Stimulated activated CD4-positive, alpha-beta T cell treated with anti-CD3 and anti-CD28 coated beads, Interleukin-4, amount 100 ng/mL, for 4 hours (primary cell): ENCODE data around the gene DLX1.
A peak's percentile ranks its signal among the peaks of the same experiment; 100 is the strongest.
"Not testable (repeated sequence)": the region's sequence is repeated elsewhere in the genome, so short reads cannot be mapped to it uniquely, and the experiment has no call there.

Experiments
- DNase-seq, 2 experiments: peaks; one replicate each; pipeline ENCODE4 v3.0.0-alpha.2; 2020

Gene DLX1

DNA sequence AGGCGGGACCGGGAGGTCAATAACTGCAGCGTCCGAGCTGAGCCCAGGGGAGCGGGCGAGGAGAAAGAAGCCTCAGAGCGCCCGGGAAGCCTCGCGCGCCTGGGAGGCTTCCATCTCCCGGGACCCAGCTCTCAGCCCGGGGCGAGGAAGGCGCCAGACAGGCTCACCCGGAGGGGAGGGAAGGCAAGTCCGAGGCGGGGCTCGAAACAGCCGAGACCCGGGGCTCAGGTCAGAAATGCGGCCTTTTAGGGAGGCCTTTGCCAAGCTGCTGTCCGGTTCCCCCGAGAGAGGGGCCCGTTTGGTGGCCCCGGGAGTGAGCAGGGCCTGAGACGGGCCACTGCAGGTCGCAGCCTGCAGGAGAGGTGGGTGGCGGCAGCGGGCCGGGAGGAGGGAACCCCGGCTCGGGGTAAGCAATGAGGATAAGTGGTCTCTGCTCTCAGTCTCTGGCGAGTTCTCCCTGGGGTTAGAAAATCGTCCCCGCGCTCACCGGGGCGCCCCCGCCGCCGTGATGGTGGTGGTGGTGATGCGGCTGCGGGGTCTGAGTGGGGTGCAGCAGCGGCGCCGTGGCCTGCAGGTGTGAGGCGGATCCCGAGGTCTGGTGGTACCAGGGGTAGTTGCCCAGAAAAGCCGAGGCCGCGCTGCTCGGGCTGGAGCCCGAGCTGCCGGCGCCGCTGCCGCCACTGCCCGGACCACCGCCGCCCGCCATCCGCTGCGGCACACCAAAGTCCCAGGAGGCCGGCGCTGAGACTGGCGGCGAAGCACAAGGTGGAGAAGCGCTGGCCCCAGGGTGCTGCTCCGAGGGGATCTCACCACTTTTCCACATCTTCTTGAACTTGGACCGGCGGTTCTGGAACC is 15.0 kb downstream of the DLX1 start:
- no peak for DNase-seq

DNA sequence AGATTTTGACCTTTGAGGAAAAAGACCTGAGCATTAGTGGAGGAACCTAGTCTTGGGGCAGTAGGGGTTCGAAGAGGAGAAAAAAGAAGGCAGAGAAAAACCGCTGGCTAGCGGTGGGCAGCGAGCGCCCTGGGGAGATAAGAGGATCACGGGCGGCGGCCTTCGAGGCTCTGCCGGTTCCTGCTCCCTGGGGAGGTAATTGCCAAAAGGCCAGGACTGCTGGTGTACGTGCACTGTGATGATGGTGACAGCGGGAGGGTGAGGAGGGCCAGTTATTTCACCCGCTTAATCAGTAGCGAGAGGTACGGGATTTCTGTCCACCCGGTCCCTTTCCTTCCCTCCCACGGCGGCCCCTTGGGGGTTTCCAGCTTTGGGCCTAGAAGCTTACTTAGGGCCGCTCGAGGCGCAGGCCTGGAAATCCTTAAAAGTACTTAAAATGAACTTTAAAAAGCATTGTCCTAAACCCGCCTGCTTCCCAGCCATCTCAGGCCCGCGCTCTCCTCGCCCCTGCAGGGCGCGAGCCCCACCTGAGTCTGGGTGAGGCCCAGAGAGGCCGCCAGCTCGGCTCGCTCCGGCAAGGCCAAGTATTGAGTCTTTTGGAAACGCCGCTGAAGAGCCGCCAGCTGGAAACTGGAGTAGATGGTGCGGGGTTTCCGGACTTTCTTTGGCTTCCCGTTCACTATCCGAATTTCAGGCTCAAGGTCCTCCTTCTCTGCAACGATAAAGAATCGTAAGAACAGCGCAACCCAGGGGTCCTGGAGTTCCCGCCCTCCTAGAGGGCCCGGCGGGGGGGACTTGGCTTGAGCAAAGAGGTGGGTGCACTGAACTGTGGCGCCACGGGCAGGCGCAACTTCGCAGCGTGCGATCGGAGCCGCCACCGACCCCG is 15.9 kb downstream of the DLX1 start:
- no peak for DNase-seq

DNA sequence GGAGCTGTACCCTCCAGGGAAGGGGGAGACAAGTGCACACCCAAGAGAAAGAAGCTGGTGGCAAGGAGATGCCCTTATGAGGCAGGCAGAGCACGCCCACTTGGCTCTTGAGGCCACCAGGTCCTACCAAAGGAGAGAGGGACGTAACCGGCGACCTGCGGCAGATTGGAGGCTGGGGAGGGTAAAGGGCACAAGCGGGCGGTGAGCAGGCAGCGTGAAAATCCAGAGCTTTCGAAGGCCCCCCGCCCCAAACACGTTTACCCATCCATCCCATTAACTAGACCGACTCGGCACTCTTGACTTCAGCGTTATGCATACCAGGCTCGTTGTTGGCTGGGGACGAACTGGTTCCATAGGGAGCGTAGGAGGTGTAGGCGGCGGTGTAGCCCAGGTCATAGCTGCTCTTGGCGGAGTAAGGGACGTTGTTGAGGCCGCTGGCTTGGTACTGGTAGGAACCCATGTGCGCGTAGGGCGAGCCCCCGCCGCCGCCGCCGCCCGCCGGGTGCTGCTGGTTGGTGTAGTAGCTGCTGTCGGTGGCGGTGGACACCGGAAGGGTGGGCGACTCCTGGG is 16.6 kb downstream of the DLX1 start:
- no peak for DNase-seq

DNA sequence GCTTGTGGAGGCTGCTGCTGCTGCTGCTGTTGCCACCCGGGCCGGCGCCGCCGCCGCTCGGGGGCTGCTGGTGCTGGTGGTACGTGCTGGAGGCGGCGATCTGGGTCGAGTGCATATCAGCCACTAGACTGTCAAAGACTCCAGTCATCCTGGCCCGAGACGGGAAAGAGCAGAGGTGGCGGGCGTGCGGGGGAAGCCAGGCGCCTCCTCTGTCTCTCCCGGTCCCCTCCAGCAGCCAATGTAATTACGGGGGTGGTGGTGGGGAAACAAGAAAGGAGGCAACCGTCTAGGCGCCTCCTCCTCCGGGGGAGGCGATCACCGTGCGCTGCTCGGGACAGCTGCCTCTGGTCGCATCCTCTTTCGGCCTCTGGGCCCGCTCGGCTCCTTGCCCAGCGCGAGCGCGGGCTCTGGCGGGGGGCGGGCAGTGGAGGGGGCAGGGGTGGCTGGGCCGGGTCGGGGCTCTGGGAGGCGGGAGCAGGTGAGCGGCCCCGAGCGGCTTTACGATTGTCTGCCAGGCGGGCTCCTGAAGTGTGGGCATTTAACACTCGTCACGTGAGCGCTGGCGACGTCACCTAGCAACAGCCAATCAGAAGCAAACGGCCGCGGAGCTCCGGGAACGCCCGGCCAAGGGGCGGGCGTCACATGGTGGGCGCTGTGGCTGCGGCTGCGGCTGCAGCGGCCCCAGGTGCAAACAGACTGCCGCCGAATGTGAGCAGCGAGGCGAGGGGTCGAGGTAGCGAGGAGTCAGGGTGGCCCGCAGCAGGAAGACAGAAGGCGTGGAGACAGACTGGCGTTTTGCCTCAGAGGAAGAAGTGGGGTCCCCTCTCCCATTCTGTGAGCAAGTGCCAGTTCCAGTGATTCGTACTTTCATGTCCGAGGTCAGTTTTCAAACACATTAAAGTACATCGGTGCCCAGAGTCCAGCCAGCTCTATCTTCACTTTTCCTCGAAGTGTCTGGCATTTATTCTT is 17.4 kb downstream of the DLX1 start, which contains the start of gene DLX2:
DLX2 (minus strand) TSS at position 510 of the 969 bp plus-strand sequence; CDS start at position 148, 362 bp downstream.
- DNase-seq: peak; percentile 56 to 63

DNA sequence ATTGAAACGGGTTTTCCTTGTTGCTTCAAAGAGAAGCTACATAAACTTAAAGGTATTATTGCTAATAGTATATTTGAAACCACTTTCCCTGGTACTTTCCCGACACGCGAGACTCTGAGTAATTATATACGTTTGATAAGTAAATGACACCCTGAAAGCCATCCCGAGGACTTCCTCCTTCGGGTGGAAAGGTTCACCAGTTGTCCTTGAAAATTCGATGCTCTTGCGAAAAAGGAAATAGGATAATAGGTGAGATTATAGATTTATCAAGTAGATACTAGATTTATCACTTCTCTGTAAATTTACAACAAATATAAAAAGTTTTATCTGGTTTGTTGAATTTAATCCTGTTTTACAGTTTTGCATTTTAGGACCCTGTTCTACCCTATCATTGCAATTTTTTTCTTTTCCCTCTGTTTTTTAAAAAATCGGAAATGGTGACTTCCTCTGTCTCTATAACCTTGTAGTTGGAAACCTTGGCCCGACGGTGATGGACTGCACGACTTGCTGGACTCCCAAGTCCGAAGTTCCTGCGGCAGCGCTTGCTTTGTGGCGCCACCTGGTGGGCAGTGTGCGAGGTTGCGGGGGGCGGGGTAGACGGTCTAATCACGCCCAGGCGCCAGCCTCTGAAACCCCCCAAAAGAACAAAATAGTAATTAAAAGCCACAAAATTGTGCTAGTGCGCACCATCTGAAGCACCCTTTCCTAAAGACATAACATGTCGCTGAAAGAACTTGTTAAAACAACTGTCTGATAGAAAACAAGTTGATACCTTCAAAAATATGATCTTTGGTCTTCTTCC is 18.4 kb downstream of the DLX1 start:
- DNase-seq: peak; percentile 36 to 67

DNA sequence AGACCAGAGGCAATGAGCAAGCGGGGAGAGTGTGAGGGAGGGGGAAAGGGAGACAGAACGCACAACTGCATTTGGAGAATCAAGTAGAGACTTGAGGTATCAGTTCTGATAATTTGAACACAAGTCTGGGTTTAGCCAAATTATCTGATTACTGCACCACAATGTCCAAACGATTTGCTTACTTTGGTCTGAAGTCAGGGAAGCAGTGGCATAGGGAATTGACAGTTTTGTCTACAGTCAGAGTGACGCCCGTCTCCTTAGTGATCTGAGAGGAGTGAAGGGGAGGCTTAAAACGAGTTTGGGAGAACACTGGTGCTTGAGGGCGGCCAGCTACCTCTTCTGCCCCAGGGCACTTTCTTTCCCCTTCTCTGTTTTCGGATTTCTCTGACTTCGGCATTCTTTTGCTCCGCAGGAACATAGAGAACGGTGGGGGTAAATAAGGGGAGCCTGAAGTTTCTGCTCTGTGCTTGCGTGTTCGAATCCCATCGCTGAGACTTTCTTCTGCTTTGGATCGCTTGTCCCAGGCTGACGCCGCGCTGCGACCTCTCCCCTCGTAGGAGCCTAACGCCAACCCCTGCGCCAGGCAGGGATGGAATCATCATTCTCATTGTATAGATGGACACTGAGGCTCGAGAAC is 20.3 kb downstream of the DLX1 start:
- no peak for DNase-seq

DNA sequence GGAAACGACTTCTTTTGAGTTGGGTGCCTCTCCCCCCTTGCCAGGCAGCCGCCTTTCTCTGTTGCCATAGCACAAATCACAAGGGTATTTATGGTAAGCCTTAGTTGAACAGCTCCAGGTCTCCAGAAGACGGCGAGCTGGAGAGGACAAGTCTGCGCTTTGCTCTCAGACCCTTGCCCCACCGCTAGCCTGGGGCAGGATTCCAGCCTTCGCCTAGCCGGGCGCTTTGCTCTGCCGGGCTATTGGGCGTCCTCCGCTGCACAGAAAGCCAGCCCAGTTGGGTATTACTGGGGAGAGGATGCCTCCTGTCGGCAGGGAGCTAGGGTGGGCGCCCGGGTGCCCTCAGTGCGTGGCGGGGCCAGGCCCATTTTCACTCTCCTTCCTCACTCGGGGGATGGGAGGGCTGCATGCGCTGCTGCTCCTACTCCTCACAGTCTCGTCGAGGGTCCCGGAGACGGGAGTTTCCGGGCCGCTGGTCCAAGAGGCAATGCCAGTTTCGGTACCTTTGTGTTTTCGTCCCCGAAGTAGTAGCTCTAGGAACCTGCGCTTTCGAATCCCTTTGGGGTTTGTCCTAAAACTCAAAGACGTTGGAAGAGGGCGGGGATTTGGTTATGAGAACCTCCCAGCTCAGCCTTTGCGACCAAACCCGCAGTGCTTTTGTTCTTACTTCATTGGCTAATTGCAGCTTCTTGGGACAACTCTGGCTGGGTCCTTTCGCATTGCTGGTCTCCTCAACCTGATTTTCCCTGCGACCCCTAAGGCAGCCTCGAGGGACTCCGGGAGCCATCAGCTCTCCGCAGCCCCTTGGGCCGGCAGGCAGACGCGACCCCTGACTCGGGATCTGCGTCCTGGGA is 21.0 kb downstream of the DLX1 start:
- DNase-seq: peak in 1 of 2 experiments; percentile 42

DNA sequence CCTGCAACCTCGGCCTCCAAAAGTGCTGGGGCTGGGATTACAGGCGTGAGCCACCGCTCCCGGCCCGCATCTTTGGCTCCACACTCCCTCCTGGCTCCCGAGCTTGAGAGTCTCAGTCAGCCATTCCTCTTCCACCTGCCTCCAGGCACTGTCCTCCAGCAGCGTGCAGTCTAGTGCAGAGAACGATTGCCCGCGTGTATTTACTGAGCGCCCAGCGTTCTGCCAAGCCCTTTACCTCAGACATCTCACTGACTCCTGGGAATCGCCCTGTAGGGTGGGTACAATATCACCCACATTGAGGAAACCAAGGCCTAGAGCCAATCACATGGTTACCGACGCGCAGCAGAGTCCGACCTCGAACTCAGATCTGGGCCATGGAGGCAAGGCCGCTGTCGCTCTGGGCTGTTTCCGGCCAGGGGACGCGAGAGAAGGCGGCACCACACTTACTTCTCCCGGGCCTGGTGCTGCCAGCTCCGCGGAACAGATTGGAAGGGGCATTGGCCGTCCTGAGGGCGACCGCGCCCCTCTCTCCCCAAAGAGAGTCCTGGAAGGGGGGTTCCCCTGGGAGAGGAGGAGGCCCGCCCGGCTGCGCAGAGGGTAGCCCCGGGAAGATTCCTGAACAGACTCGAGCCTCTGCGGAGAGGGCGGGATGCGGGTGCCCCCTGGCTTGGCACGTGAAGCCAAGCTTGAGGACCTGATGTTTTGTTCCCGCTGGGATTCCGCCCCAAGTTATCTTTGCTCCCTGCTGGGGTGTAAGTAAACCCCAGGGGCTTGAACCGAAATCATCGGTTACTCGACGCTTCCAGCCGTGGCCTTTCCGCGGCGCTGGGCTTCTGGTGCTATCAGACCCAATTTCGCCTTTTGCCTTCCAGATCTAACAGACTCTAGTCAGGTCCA is 22.6 kb downstream of the DLX1 start:
- no peak for DNase-seq

DNA sequence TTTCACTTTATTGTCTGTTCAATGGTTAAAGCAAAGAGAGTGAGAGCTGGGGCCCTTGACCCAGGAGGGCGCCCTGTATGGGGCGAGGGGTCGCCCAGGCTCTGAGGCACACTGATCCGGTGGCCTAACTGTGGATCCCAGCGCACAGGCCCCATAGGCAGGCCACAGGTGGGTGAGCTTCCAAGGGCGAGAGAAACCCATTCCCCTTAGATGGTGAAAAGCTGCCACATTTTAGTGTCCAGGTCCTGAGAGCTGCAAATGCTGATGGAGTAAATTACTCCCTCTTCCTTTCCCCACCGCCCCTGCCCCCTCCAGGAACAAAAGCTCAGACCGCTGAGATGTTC is 23.3 kb downstream of the DLX1 start:
- no peak for DNase-seq

DNA sequence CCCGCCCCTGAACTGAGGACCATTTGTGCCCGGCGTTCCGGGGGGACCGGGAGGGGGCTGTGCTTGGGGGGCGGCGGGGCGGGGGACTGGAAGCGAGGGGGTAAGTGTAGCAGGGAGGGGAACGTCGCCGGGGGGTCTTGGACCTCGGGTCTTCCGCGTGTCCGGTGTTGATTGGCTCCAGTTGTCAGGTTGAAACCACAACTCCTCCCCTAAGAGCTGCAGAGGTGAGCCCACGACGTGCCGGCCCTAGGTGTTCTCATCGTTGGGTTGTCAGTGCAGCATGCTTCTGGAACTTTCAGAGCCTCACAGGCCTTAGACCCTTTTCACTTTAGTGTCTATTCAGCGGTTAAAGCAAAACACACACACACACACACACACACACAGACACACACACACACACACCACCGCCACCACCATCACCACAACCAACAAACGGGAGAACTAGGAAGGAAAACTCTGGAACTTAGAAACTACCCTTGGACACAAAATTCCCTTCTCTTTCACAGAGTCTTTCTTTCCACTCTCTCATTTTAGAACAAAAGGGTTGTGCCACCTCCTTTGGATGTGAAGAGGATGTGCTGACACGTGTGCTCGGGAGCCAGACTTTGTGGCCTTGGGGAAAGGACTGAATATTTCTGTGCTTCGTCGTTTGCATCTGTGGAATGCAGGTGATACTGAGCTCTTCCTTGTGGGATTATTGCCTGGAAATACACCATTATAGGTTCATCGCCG is 24.1 kb downstream of the DLX1 start:
- DNase-seq: no peak

DNA sequence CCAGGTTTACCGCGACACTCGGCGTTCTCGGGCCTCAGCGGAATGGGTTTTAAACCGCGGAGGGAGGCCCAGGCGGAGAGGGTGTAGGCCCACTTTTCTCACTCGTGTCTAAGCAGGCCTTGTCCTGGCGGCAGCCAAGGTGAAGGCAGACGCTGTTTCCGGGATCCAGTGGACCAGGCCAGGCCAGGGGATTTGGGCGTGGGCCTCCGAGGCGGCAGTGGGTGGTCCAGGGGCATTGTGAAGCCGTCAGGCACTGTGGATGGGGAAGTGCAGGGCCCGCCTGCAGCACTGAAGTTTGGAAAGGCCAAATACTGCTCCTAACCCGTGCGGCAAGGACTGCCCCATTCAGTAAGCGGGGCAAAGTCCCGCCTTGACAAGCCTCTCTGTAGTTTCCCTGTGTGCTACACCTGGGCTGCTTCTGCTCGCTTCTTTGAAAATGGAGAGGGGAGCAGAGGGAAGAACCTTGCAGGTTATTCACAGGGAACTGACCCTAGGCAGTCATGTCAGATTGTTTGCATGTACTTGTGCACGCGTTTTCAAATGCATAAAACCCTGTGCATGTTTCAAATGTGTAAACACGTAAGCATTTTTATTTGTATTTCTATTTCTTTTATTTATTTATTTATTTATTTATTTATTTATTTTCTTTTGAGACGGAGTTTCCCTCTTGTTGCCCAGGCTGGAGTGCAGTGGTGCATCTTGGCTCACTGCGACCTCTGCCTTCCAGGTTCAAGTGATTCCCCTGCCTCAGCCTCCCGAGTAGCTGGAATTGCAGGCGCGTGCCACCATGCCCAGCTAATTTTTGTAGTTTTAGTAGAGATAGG is 24.9 kb downstream of the DLX1 start:
- no peak for DNase-seq

DNA sequence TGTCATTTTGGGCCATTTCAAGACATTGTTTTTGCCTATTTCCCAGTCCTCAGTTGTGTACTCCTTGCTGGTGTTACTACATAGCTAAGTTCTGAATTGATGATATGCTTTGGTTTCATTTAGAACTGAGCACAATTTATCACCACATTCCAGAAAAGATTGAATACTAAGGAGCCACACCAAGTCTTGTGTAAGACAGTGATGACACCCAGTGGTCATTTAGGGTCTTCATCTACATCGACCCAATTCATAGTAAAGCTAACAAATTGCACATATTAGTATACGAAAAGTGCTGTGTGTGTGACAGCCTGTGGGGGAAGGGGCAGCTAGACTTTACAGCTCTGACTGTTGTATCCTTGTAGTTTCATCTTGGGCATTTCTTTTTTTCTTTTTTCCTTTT is 28.3 kb downstream of the DLX1 start:
- no peak for DNase-seq

DNA sequence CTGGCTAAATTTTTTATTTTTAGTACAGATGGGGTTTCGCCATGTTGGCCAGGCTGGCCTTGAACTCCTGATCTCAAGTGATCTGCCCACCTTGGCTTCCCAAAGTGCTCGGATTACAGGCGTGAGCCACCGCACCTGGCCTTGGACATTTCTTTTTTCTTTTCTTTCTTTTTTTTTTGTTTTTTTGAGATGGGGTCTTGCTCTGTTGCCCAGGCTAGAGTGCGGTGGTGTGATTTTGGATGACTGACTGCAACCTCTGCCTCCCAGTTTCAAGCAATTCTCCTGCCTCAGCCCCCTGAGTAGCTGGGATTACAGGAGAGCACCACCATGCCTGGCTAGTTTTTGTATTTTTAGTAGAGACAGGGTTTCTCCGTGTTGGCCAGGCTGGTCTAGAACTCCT is 28.9 kb downstream of the DLX1 start:
- not testable (repeated sequence) for DNase-seq

DNA sequence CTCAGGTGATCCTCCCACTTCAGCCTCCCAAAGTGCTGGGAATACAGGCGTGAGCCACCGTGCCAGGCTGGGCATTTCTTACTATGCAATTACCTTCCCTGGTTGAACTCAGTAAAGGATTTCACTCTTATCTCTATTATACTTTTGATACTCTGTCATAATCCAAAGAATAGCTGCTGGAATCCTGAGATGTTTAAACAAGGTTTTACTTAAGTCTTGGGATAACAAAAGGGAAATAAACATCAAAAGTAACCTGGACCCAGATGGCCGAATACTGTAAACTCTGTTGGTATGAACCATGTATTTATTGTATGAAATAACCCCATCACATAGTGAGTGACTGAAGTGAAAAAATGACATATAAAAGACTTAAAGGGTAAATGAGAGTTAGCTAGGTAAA is 29.3 kb downstream of the DLX1 start:
- no peak for DNase-seq

DNA sequence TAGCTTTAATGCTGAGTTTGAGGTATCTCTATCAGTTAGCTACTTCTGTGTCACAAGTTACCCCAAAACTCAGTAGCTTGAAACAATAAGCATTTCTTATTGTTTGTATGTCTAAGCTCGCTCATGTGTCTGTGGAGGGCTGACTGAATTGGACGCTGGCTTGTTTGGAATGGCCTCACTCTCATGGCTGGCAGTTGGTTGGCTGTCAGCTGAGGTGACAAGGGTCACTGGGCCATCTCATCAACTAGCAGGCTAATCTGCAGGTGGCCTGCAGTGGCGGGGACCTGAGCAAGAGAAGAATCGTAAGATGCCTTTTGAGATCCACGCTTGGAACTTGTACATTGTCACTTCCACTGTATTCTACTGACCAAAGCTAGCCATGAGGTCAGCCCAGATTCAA is 30.8 kb downstream of the DLX1 start:
- no peak for DNase-seq

DNA sequence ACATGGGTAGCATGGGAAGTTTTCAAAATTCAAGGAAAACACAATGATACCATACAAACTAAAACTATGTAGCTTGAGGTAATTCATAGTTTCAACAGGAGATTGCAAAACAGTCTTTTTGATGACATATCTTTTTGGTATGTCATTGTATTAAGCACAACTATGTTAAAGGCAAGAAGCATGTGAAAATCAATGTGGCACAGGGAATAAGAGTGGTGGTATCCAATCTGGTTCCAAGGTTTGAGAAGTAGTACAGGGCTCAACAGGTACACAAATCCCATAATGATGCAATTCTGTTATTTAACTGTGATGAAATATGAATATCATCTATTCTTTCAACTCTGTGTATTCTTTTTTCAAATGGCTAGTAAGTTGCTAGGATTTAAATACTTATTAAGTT is 33.8 kb downstream of the DLX1 start:
- no peak for DNase-seq

DNA sequence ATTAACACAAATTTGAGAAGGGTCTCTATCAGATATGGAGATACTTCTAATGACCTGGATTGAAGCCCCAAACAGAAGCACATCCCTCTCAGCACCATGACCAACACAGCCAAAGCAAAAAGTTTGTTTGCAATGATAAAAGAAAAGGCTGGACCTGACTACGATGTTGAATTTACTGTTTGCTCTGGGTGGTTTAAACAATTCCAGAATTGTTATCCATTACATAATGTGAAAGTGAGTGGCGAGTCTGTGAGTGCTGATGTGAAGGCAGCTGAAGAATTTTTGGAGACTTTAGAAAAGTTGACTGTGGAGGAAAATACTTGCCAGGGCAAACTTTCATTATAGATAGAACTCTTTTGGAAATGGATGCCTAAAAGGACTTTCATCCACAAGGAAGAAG is 34.8 kb downstream of the DLX1 start:
- no peak for DNase-seq
